ENCODE measurements around the gene MUC5AC.
"Not testable (repeated sequence)": the region's sequence is repeated elsewhere in the genome, so short reads cannot be mapped to it uniquely, and the experiment has no call there.

Gene MUC5AC

DNA sequence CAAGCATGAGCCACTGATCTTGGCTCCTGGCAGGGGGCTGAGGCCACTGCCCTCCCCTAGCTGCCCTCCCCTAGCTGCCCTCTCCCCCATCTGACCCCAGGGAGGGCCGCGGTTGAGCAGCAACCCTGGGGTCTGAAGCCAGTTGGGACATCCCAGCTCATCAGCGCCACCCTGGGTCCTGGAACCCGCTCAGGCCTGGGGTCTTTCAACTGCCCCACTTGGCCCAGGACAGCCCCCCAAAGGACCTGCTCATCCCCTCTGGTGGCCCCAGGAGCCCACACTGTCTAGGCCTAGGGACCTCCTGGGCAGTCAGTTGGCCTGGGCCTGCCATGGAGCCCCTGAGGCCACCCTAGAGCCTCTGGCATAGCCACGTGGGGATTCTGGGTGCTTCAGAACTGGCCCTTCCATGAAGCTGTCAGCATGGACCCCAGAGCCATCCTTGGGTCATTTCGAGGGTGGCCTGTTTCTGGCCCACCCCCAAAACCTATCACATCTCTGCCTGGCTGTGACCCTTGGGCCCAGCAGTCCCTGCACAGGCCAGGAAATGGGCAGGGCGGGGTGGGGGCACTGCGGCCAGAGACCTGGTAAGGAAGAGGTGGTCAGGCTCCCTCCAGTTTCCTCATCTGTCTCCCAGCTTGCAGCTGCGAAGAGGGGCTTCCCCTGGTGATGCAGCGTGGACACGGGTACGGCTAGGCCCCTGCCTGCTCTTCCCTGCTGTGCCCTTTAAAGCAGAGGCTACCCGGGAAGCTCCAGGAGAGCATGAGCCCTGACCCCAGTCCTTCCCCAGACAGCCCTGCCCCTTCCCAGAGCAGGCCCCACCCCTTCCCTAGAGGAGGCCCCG, 45.2 kb upstream of the MUC5AC start:
- no peak overlapping the region for H3K4me3 ChIP-seq (ENCODE audit: low read length)
- TF ChIP-seq, protein P1, sequence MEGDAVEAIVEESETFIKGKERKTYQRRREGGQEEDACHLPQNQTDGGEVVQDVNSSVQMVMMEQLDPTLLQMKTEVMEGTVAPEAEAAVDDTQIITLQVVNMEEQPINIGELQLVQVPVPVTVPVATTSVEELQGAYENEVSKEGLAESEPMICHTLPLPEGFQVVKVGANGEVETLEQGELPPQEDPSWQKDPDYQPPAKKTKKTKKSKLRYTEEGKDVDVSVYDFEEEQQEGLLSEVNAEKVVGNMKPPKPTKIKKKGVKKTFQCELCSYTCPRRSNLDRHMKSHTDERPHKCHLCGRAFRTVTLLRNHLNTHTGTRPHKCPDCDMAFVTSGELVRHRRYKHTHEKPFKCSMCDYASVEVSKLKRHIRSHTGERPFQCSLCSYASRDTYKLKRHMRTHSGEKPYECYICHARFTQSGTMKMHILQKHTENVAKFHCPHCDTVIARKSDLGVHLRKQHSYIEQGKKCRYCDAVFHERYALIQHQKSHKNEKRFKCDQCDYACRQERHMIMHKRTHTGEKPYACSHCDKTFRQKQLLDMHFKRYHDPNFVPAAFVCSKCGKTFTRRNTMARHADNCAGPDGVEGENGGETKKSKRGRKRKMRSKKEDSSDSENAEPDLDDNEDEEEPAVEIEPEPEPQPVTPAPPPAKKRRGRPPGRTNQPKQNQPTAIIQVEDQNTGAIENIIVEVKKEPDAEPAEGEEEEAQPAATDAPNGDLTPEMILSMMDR (conservative IDR thresholded peaks at IDR 0.05; ENCODE audit: low read length), result no peak
- no peak for DNase-seq (ENCODE audit: low read depth)

DNA sequence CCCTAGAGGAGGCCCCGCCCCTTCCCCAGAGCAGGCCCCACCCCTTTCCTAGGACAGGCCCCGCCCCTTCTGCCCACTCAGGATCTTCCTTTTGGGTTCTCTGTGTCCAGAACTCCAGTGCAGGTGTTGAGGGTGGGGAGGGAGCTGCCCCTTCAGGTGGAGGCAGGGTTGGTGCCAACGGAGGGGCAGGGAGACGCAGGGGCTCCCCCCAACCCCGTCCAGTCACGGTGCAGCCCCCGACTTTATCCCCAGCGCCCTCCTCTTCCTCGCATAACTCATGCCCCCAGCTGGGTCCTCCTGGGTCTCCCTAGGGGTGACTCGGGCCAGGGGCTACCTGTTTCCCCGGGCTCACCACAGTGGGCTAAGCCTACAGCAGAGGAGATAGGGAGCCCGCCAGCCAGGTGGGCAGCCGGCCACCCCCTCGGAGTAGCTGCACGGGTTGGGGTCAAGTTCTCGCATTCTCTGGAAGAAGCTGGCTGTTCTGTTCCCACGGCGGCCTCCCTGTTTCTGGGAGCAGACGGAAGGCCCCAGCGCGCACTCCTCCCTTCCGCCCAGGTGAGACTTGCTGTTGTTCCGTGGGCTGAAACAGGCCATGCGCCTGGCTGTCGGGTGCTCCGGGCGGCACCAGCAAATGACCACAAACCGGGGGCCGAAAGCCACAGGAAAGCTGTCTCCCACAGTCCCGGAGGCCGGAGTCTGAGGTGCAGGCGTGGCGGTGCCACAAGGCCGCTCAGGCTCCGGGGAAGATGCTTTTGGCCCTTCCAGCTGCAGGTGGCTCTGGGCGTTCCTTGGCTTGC, 44.1 kb upstream of the MUC5AC start:
- TF ChIP-seq, protein P1 (conservative IDR thresholded peaks at IDR 0.05; ENCODE audit: low read length), result no peak
- DNase-seq (ENCODE audit: low read depth), result no peak
- H3K4me3 ChIP-seq (ENCODE audit: low read length), result no peak overlapping the region

DNA sequence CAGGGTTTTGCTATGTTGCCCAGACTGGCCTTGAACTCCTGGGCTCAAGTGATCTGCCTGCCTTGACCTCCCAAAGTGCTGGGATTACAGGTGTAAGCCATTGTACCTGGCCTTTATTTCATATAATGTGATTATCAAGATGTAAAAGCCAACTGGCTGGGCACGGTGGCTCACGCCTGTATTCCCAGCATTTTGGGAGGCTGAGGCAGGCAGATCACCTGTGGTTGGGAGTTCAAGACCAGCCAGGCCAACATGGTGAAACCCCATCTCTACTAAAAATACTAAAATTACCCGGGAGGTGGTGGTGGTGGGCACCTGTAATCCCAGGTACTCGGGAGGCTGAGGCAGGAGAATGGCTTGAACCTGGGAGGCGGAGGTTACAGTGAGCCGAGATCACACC, 42.5 kb upstream of the MUC5AC start:
- DNase-seq (ENCODE audit: low read depth); H3K4me3 ChIP-seq (ENCODE audit: low read length): not testable (repeated sequence)

DNA sequence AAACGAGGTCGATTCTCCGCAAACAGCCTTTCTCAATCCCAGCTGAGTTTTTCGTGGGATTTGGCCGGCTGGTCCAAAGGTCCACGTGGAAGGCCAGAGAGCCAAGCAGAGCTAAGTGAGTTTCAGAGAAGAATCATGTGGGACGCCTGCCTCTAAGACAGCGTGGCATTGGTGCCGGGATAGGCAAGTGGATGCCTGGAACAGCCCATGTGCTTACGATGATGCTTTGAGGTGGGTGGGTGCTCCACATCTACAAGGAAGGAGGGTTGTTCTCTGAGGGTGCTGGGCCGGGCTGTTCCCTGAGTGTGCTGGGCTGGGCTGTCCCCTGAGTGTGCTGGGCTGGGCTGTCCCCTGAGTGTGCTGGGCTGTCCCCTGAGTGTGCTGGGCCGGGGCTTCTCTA, 41.6 kb upstream of the MUC5AC start:
- DNase-seq (ENCODE audit: low read depth), result no peak
- no peak overlapping the region for H3K4me3 ChIP-seq (ENCODE audit: low read length)
- TF ChIP-seq, protein P1 (conservative IDR thresholded peaks at IDR 0.05; ENCODE audit: low read length), result no peak

DNA sequence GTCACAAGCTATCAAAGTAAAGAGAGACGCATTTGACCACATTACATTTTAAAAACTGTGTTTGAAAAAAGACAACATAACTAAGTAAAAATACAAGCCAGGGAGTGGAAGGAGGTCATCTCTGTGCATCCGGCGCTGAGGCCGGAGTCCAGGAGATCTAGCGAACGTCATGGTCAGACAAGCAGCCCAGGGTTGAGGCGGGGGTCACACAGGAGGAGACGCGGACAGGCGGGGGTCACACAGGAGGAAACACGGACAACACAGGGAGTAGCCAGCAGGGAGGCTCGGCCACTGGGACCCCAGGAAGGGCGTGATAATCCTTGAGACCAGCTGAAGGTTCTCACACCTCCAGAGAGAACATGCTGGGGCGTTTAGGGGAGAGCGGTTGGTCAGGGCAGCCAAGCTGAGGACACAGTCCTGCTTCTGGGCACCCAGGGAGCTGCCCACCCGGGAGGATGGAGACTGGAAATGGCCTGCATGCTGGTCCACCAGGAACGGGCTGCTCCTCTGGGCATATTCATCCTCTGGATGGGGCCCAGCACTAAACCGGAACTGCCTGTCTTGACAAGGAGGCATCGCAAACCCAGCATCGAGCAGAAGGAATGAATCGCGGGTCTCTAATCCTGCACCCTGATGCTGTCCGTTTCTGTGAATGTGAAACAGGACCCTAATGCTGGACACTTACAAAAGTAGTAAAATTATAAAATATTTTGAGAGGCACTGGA, 40.9 kb upstream of the MUC5AC start:
- no peak overlapping the region for H3K4me3 ChIP-seq (ENCODE audit: low read length)
- TF ChIP-seq, protein P1 (conservative IDR thresholded peaks at IDR 0.05; ENCODE audit: low read length), result no peak
- no peak for DNase-seq (ENCODE audit: low read depth)

DNA sequence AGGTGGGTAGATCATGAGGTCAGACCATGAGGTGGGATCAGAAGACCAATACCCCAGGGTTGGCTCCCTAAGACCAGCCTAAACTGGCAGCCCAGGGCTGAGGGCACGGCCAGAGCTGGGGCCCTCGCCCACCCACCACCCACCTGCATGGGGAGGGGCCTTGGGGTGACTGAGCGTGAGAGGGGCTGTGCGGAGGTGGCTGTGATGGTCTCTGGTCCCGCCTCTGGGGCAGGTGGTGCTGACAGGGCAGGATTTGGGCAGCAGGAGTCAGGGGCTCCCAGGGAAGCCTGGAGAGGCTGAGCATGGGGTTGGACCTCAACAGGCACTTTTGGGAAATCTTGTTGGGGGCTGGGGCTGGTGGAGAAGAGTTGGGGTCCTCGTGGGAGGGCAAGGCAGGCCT, 39.8 kb upstream of the MUC5AC start:
- TF ChIP-seq, protein P1 (conservative IDR thresholded peaks at IDR 0.05; ENCODE audit: low read length), result no peak
- no peak for DNase-seq (ENCODE audit: low read depth)
- H3K4me3 ChIP-seq (ENCODE audit: low read length), result no peak overlapping the region
